Activated CD4-positive, alpha-beta memory T cell treated with anti-CD3 and anti-CD28 coated beads for 36 hours (primary cell): ENCODE measurements around the gene SMG6. TPM values are rescaled to one million over a fixed set of nuclear protein-coding genes. Genes with fewer than 3 reads are reported as not detected.

Experiments used
- CTCF ChIA-PET: fragments of 350-600 bp; sonication (Branson Sonifier 250); formaldehyde crosslinking; loops from one replicate; lab custom pipeline; 2021; ENCODE audit warnings: antibody characterized with exemption, inconsistent platforms; lab: Charles Lee
- POLR2A ChIA-PET: fragments of 350-600 bp; sonication (Branson Sonifier 250); formaldehyde crosslinking; loops from one replicate; lab custom pipeline; 2021; ENCODE audit warnings: antibody characterized with exemption; lab: Charles Lee
- DNase-seq: peaks from one replicate; pipeline ENCODE4 v3.0.0-alpha.2; 2020
- H3K27ac Mint-ChIP-seq: one replicate; pipeline ENCODE4 v1.8.0; 2021; ENCODE audit warnings: mixed read lengths
- H3K27me3 Mint-ChIP-seq: one replicate; pipeline ENCODE4 v1.8.0; 2021; ENCODE audit warnings: mixed read lengths
- H3K36me3 Mint-ChIP-seq: one replicate; pipeline ENCODE4 v1.8.0; 2021; ENCODE audit warnings: mixed read lengths
- H3K4me1 Mint-ChIP-seq: one replicate; pipeline ENCODE4 v1.8.0; 2021; ENCODE audit warnings: low read depth, mixed read lengths
- H3K4me3 Mint-ChIP-seq: one replicate; pipeline ENCODE4 v1.8.0; 2021; ENCODE audit warnings: mild to moderate bottlenecking, mixed read lengths
- H3K9me3 Mint-ChIP-seq: one replicate; pipeline ENCODE4 v1.8.0; 2021; ENCODE audit warnings: mixed read lengths
- intact Hi-C: fragments of 100-400 bp; cut with micrococcal nuclease; formaldehyde crosslinking; loops from one replicate; pipeline ENCODE4 v1.15.1; 2023
- total RNA-seq, 2 experiments: library from RNA; stranded (reverse); gene quantifications; one replicate each; pipeline ENCODE4 v1.2.3, GENCODE V29; 2021

SMG6 gene
- total RNA-seq, 2 experiments from 2014 or later, result 17.2 to 20.3 TPM

DNA sequence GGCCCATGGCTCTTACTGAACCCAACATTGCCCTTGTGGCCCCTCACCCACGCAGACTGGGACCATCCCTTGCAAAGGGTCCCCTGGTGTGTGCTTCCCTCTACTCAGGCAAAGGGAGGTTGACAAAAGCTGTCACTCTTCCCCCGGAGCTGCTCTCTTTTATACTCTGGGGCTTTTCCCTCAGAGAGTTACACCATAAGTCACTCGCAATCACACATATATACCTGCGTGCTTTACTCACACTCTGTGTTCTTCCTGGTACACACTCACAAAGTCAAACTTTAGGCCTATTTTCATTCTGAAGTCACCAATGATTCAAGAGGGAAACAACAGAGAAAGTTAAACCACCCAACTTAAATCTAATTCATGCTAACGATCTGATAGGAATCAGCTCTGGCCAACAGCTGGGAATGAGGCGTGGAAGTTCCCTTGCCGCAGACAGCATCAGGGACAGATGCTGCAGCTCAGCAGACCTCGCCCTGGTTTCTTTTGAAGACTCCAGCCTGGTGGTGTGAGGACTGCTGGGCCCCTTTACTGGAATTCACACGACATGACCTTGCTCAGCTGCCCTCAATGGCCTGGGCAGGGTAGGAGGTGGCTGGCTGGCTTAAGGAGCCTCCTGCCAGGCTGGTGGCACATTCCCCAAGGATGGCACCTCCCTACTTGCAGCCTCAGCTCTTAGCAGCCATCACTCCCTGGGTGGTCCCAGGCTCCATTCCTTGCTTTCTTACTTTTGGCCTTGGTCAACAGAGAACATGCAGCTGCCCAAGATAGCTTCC, 221.4 kb downstream of the SMG6 start:
- ChIA-PET POLR2A (interaction anchor here (1.1 to 1.6 kb wide), 4 partner anchors 9 to 180 kb away, joined by 3 to 7 read pairs (median 5); no protein-coding TSS in a partner anchor), CTCF (interaction anchor here (0.5 to 1.8 kb wide), 7 partner anchors 13 to 200 kb away, joined by 3 to 8 read pairs (median 4); partner anchors contain the start of gene HIC1)
- no peak for DNase-seq
- intact Hi-C loops, result no loop called here
- Mint-ChIP-seq H3K36me3 (peaks cover 61% of the 10 kb centered on the region), H3K4me1 (peaks cover 41% of the 10 kb centered on the region), H3K27me3 (no peaks in the 10 kb centered on the region), H3K27ac (no peak overlapping the region), H3K4me3 (no peak overlapping the region), H3K9me3 (no peaks in the 10 kb centered on the region)

DNA sequence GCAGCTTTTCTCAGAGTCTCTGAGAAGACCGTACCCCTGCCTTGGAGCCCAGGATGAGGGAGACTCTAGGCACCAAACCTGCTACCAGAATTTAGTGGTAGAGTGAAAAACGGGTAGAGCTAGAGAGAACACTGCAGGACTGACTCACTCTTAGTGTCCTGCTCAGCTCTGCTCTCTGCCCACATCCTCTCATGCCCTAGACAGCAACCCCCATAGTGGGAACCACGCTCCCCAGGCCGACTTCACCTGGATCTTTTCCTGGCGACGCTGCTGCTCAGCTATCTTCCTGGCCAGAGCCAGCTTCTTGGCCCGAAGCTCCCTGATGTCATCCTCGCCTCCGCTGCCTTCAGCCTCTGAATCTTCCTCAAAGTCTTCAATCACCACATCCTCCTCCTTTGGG, 222.0 kb downstream of the SMG6 start:
- no peak overlapping the region for H3K27ac Mint-ChIP-seq
- intact Hi-C loops, result no loop called here
- H3K36me3 Mint-ChIP-seq, result peaks cover 59% of the 10 kb centered on the region
- ChIA-PET POLR2A (interaction anchor here (1.1 to 1.6 kb wide), 3 partner anchors 9 to 11 kb away, joined by 4 to 7 read pairs (median 6); no protein-coding TSS in a partner anchor), CTCF (interaction anchor here (0.5 to 1.7 kb wide), 3 partner anchors 23 to 69 kb away, joined by 3 to 5 read pairs (median 4); partner anchors contain the start of gene HIC1)
- no peaks in the 10 kb centered on the region for H3K27me3 Mint-ChIP-seq
- peaks cover 35% of the 10 kb centered on the region for H3K4me1 Mint-ChIP-seq
- H3K4me3 Mint-ChIP-seq, result no peak overlapping the region
- DNase-seq, result no peak
- H3K9me3 Mint-ChIP-seq, result no peaks in the 10 kb centered on the region

DNA sequence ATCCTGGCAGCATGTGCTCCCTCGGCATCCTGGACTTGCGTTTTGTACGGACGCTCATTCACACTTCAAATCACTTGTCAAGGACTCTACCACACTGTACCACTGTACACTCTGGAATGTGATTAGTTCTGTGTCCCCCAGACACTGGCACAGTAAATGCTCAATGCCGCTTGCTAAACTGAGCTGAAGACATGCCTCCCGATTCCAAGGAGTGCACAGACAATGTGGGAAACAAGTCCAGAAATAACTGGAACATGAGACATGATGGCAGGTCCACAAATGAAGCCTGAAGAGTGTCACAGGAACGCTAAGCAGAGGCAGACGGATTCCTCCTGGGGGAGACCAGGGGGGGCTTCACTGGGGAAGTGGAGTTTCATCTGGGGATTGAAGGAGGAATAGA, 226.5 kb downstream of the SMG6 start:
- intact Hi-C loops, result no loop called here
- Mint-ChIP-seq H3K4me1 (peaks cover 12% of the 10 kb centered on the region), H3K4me3 (no peak overlapping the region), H3K27me3 (no peaks in the 10 kb centered on the region), H3K36me3 (peaks cover 47% of the 10 kb centered on the region), H3K27ac (no peak overlapping the region), H3K9me3 (no peaks in the 10 kb centered on the region)
- POLR2A ChIA-PET, result no interaction called here
- DNase-seq, result no peak
- CTCF ChIA-PET, result no interaction called here

DNA sequence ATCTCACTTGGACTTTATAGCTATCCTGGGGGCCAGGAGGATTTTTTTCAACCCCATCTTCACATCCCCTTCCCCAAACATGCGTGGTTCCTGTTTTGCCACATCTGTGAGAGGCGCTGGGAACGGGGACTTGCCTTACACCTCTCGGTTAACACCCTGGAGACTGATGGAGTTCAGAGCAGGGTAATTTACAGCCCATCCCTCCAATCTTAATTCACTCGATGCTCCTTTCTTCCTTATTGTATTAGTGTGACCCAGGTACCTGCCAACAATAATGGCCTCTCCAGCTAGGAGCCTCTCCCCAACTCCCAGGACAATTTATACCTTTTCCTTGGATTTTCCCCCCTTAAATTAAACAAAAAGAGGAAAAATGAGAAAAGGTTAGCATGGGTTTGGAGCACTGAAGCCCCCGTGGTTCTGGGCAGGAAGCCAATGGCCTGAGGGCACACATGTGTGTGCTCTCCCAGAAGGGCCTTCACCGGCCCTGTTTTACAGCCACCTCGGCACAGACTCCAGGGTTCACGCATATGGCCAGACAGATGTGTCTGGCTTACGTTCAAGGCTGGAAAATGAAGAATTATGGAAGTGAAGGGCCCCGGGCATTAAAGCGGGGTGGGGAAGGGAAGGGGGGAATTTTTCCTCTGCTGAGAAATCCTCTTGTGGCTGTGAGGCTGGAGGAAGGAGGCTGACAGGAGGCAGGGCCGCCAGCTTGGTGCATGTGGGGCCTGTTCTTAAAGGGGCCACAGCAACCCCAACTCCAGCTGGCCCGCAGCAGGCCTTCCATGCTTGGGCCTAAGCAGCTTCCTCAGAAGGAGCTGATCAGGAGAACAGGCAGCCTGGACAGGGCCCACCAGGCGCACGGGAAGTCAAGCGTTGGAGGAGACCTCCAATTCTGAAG, 227.2 kb downstream of the SMG6 start:
- intact Hi-C loops, result no loop called here
- Mint-ChIP-seq H3K36me3 (peaks cover 45% of the 10 kb centered on the region), H3K9me3 (no peaks in the 10 kb centered on the region), H3K27ac (no peak overlapping the region), H3K4me1 (peaks cover 14% of the 10 kb centered on the region), H3K27me3 (no peaks in the 10 kb centered on the region), H3K4me3 (no peak overlapping the region)
- CTCF ChIA-PET, result interaction anchor here (0.8 to 1.0 kb wide), 2 partner anchors 12 to 18 kb away, joined by 3 read pairs; no protein-coding TSS in a partner anchor
- POLR2A ChIA-PET, result no interaction called here
- no peak for DNase-seq

DNA sequence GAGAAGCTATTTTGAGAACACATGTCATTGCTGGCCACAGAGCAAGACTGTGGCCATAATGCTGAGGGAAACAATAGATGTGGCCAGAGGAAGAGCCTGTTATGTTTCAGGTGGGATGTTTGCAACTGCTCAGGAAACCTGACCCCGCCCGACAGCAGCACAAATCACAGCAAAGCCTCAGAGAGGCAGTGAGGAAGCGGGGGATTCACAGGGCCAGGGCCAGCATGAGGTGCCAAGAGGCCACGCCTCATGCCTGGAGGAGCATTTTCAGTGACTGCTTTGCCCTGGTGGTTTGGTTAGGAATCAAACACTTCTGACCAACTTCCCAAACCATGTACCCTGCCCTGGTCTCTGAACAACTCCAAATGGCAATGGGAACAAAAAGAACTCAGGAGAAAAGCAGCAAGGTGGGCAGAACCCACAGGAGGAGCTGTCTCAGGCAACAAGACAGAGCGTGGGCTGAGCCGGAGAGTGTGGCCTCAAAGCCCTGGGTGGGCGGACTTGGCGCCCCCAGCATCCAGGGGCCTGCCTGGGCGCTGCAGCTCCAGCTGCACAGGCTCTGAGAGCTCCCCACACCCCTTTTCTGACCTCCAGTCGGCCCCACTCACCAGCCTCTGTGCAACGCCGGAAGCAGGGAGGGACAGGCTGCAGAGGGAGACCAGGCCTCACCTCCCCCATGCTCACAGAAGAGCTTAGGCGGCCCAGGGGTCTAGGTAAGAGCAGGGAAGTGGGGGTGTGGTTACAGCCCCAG, 228.1 kb downstream of the SMG6 start:
- no peak for DNase-seq
- no peaks in the 10 kb centered on the region for H3K27me3 Mint-ChIP-seq
- POLR2A ChIA-PET, result interaction anchor here (0.9 kb wide), 1 partner anchor 11 kb away, joined by 3 read pairs; no protein-coding TSS in a partner anchor
- no peak overlapping the region for H3K4me3 Mint-ChIP-seq
- H3K27ac Mint-ChIP-seq, result no peak overlapping the region
- CTCF ChIA-PET, result interaction anchor here (0.8 to 1.0 kb wide), 2 partner anchors 11 to 17 kb away, joined by 3 read pairs; no protein-coding TSS in a partner anchor
- no peaks in the 10 kb centered on the region for H3K9me3 Mint-ChIP-seq
- intact Hi-C loops, result no loop called here
- H3K4me1 Mint-ChIP-seq, result peaks cover 22% of the 10 kb centered on the region
- H3K36me3 Mint-ChIP-seq, result peaks cover 40% of the 10 kb centered on the region

DNA sequence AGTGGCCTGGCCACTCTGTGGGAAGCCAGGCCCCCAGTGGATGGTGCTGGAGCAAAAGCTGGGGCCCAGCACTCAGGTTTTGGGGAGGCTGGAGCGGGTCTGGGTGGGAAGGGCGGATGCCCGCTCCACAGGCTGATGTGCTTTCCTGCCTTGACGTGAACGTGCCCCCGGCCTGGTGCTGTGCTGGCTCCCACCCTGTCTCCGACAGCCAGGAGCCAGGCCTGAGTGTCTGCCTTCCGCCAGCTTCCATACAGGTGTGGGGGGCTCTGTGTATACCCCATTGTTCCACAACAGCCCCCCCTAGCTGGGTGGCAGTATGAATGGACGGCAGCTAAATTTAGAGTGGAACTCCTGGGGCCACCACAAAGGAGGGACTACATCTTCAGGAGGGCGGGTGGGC, 228.7 kb downstream of the SMG6 start:
- Mint-ChIP-seq H3K9me3 (no peaks in the 10 kb centered on the region), H3K27ac (no peak overlapping the region), H3K4me3 (no peak overlapping the region), H3K27me3 (no peaks in the 10 kb centered on the region), H3K36me3 (peaks cover 42% of the 10 kb centered on the region), H3K4me1 (peaks cover 27% of the 10 kb centered on the region)
- CTCF ChIA-PET, result interaction anchor here (0.8 kb wide), 1 partner anchor 170 kb away, joined by 3 read pairs; no protein-coding TSS in a partner anchor
- DNase-seq, result no peak
- intact Hi-C loops, result no loop called here
- POLR2A ChIA-PET, result interaction anchor here (0.6 to 0.9 kb wide), 2 partner anchors 11 to 1629 kb away, joined by 3 read pairs; no protein-coding TSS in a partner anchor

DNA sequence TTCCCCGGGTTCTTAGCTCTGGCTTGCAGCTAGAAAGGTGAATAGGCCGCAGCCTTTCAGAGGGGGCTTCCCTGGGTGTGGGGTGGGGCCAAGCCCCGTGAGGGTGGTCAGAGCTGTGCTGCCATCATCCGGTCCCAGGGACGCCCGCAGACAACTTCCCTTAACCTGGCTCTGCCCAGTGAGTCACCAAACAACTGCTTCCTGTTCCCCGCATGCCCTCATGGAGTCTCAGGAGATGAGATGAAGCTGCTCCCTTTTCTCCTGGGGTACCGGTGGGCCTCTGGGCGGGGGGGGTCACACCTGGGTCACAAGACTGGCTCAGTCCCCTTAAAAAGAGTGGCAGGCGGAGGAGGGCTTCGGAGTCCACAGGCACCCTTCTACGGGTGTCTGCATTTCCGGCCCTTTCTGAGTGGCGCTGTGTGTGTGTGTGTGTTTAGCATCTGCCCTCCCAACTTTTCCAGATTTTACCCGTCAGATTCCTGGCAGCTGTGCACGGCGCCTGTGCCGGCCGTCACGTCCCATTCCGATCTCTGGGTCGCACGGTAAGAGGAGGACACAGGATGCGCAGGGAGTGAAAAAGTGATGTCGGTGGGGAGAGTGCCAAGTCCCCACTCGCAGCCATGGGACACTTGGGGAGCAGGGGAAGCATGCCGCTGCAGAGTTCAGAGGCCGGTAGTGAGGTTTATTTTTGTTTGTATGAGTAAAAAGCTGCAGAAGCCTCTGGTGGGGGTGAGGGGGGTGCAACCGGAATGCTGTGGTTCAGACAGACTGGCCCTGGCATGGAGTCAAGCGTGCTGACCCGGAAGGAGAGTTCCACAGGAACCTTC, 231.9 kb downstream of the SMG6 start:
- Mint-ChIP-seq H3K27ac (peak overlapping the region; percentile 93), H3K9me3 (no peaks in the 10 kb centered on the region), H3K36me3 (peaks cover 46% of the 10 kb centered on the region), H3K27me3 (peaks cover 2% of the 10 kb centered on the region), H3K4me1 (peaks cover 49% of the 10 kb centered on the region), H3K4me3 (peak overlapping the region; percentile 7)
- ChIA-PET POLR2A (interaction anchor here (1.0 to 5.7 kb wide), 6 partner anchors 10 to 182 kb away, joined by 5 to 82 read pairs (median 7); no protein-coding TSS in a partner anchor), CTCF (interaction anchor here (0.9 to 8.3 kb wide), 5 partner anchors 12 to 211 kb away, joined by 3 to 122 read pairs (median 6); partner anchors contain the start of gene HIC1)
- intact Hi-C loops, result no loop called here
- no peak for DNase-seq

DNA sequence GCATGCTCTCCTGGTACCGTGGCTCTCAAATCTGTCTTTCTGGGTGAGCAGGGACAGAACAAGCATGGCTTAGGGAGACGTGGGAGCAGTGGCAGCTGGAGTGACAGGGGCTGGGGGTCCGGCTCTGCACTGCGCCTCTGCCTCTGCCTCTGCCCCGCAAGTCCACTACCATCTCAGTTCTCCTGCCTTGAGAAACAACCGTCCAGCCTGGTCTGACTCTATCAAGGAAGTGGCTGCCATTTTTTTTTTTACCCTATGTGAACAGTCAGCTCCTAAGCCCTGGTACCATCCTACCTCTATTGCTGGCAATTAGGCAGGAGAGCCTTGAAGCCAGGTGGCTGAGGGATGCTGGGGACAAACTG, 232.6 kb downstream of the SMG6 start:
- H3K27me3 Mint-ChIP-seq, result peaks cover 2% of the 10 kb centered on the region
- no peaks in the 10 kb centered on the region for H3K9me3 Mint-ChIP-seq
- intact Hi-C loops, result no loop called here
- ChIA-PET CTCF (interaction anchor here (0.9 to 8.3 kb wide), 7 partner anchors 13 to 212 kb away, joined by 3 to 122 read pairs (median 6); partner anchors contain the start of gene HIC1), POLR2A (interaction anchor here (0.6 to 5.7 kb wide), 9 partner anchors 11 to 193 kb away, joined by 3 to 82 read pairs (median 5); no protein-coding TSS in a partner anchor)
- H3K4me1 Mint-ChIP-seq, result peaks cover 49% of the 10 kb centered on the region
- DNase-seq, result no peak
- peak overlapping the region; percentile 36 for H3K4me3 Mint-ChIP-seq
- peak overlapping the region; percentile 93 for H3K27ac Mint-ChIP-seq
- H3K36me3 Mint-ChIP-seq, result peaks cover 45% of the 10 kb centered on the region

DNA sequence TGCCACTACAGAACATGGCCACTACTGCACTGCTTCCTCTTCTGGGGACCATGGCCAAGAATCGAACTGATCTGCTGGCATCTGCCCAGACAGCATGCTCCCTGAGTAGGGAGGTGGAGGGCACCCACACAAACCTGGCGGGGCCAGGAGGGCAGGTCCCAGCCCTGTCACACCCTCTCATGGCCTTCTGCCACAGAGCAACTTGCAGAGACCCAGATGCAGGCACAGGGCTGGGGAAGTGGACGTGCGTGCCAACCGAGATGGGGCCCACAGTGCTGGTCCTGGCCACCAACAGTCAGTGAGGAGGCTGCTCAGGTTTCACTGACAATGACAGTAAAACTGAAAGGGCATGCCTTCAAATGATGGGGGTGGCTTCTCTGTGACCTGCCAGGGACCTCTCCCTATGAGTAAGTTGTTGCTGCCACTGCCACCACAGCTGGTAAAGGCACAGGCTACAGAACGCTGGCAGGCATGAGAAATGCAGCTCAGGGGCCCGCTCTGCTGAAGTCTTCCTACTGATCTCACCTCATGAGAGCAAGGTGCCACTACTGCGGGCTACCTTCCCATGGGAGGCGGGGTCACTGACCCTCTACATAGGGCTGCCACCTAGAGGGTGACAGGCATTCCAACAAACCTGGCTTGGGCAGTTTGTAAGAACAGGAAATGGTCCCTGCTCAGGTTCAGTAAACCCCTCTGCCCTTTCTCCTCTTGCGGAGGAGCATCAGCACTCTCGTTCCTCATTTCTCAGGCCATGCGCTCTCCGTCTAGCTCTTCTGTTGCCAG, 233.2 kb downstream of the SMG6 start:
- Mint-ChIP-seq H3K9me3 (no peaks in the 10 kb centered on the region), H3K27me3 (peaks cover 2% of the 10 kb centered on the region), H3K4me3 (peak overlapping the region; percentile 60), H3K4me1 (peaks cover 48% of the 10 kb centered on the region), H3K27ac (peak overlapping the region; percentile 93), H3K36me3 (peaks cover 50% of the 10 kb centered on the region)
- CTCF ChIA-PET, result interaction anchor here (0.9 to 8.3 kb wide), 8 partner anchors 13 to 212 kb away, joined by 3 to 122 read pairs (median 6); partner anchors contain the start of gene HIC1
- POLR2A ChIA-PET, result interaction anchor here (0.5 to 5.7 kb wide), 12 partner anchors 12 to 1643 kb away, joined by 3 to 82 read pairs (median 4); no protein-coding TSS in a partner anchor
- peak; percentile 93 for DNase-seq
- intact Hi-C loops, result loop anchor here (1.0 kb wide), 2 partner anchors 17 to 170 kb away; no protein-coding TSS in a partner anchor
